AG04450 (cell line): ENCODE results near the gene SIGLEC1. TPM values are rescaled to one million over a fixed set of nuclear protein-coding genes. Genes with fewer than 3 reads are reported as not detected.

ENCODE experiments used
- CTCF ChIA-PET: fragments of 300-600, 350-600 bp; formaldehyde crosslinking; extraction: SDS; loops from one replicate; lab custom pipeline; 2022; ENCODE audit warnings: antibody characterized with exemption, inconsistent platforms; lab: Charles Lee
- POLR2A ChIA-PET: fragments of 350-600 bp; formaldehyde crosslinking; extraction: SDS; loops from one replicate; lab custom pipeline; 2021; ENCODE audit warnings: antibody characterized with exemption, inconsistent platforms; lab: Yijun Ruan, JAX
- DNase-seq: peaks from one replicate; pipeline ENCODE4 v3.0.0-alpha.2; 2011; ENCODE audit warnings: low read depth, low spot score
- H3K27ac ChIP-seq: one replicate; pipeline ENCODE4 v1.5.1; 2012; ENCODE audit warnings: low read depth, low read length, control low read depth
- H3K27me3 ChIP-seq: one replicate; pipeline ENCODE4 v1.6.0; 2012; ENCODE audit warnings: low read length; ENCODE audit not compliant: control insufficient read depth, insufficient read depth
- H3K4me3 ChIP-seq: 2 replicates; pipeline ENCODE4 v1.5.1; 2011; ENCODE audit warnings: mild to moderate bottlenecking, low read depth, low read length, control low read depth
- H3K9me3 ChIP-seq: 2 replicates; pipeline ENCODE4 v1.5.1; 2012; ENCODE audit warnings: low read length; ENCODE audit not compliant: control insufficient read depth, insufficient read depth
- CTCF ChIP-seq: IDR thresholded peaks from 2 replicates; pipeline ENCODE4 v1.5.1; 2011; ENCODE audit warnings: low read depth, low read length, control low read depth, inconsistent platforms
- polyA plus RNA-seq: library from polyadenylated mRNA; depleted of rRNA; stranded (reverse); fragments of >200 nt; gene quantifications from 2 replicates; pipeline ENCODE4 v1.2.3, GENCODE V29; 2011

Gene SIGLEC1
- polyA plus RNA-seq, 1 experiment = not detected

DNA sequence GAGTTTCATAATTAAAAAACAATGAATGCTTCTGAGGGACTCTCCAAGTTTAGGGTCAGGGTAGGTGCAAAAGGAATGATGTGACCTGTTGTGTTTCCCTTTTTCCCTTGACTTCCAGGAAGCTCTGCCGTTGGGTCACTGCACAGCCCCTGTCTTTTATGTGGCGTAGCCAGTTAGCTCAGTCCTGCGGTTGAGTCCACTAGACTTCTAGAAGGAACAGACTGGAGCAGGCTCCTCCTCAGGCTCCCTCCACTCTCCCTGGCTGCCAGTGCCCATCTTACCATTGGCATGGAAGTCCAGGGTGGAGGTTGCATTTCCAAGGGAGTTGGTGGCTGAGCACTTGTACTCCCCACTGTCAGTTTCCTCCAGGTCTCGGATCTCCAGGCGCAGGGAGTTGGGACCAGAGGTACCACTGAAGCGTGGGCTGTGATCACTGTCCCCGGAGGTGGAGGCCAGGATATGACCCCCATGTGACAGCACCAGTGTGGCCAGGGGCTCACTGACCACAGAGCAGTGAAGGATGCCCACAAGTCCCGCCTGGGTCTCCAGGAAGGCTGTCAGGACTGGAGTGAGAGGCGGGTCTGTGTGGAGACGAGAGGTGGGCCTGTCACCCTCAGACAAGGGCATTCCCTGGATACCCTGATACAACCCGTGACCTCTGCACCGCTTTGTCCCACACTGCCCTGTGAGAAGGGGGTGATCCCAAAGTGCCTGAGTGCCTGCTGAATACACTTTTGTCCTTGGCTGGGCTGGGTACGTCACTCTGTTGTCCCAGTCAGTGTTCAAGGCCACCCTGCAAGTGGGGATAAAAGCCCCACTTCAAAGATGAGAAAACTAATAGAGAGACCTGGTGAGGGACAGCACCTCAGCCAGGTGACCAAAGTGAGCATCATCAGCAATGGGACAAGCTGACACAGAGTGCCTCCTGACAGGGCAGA is 11.1 kb downstream of the SIGLEC1 start:
- peaks cover 27% of the 10 kb centered on the region for H3K27me3 ChIP-seq
- ChIA-PET POLR2A (no interaction called here), CTCF (interaction anchor here (0.7 to 8.1 kb wide), 4 partner anchors 9 to 289 kb away, joined by 3 to 46 read pairs (median 3); no protein-coding TSS in a partner anchor)
- DNase-seq = no peak
- no peak overlapping the region for H3K27ac ChIP-seq
- H3K9me3 ChIP-seq = peaks cover 11% of the 10 kb centered on the region
- no peak for TF ChIP-seq CTCF
- no peak overlapping the region for H3K4me3 ChIP-seq

DNA sequence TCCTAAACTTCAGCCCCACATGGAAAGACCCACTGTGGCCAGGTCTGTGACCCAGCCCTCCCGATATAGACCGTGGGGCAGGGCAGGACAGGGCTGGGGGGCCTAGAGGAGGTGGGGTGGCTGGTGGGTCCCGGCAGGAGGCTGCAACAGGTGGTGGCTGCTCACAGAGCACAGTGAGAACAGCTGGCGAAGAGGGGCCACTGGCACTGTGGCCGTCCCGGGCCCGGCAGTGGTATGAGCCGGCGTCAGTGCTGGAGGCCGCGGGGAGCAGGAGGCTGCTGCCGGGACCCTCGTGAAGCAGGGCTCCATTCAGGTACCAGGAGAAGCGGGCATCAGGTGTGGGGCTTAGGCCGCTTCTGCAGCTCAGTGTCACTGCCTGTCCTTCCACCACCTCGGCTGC is 13.4 kb downstream of the SIGLEC1 start:
- ChIA-PET POLR2A (no interaction called here), CTCF (interaction anchor here (8.1 kb wide), 1 partner anchor 11 kb away, joined by 46 read pairs; no protein-coding TSS in a partner anchor)
- no peak for TF ChIP-seq CTCF
- peaks cover 18% of the 10 kb centered on the region for H3K27me3 ChIP-seq
- peaks cover 13% of the 10 kb centered on the region for H3K9me3 ChIP-seq
- H3K4me3 ChIP-seq = no peak overlapping the region
- no peak overlapping the region for H3K27ac ChIP-seq
- DNase-seq = no peak

DNA sequence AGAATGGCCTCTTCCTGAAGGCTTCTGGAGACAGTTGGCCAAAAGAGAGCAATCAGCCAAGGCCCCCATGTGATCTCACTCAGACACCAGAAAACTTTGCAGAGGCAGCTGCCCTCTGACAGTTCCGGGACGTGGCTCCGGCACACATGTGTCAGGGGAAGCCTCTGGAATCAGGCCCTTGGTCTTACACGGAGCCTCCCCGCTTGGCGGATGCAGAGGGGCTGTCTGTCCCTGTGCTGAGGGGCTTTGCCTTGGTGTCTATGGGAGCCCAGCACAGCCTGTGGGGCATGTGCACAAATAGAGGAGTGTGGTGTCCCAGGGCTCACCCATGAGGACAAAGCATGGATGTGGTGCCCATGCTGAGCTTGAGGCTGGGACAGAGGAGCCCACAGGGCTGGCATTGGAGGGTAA is 13.8 kb downstream of the SIGLEC1 start:
- peaks cover 13% of the 10 kb centered on the region for H3K9me3 ChIP-seq
- no peak for TF ChIP-seq CTCF
- CTCF ChIA-PET = interaction anchor here (8.1 kb wide), 1 partner anchor 12 kb away, joined by 46 read pairs; no protein-coding TSS in a partner anchor
- H3K27me3 ChIP-seq = peaks cover 18% of the 10 kb centered on the region
- no peak for DNase-seq
- POLR2A ChIA-PET = no interaction called here
- no peak overlapping the region for H3K4me3 ChIP-seq
- no peak overlapping the region for H3K27ac ChIP-seq

GRCh38 chr20:3697588-3698305 is 14.7 kb downstream of the SIGLEC1 start:
- Histone ChIP-seq H3K4me3 (no peak overlapping the region), H3K27me3 (peaks cover 18% of the 10 kb centered on the region), H3K27ac (no peak overlapping the region), H3K9me3 (peaks cover 13% of the 10 kb centered on the region)
- no peak for TF ChIP-seq CTCF
- DNase-seq = no peak
- ChIA-PET POLR2A (no interaction called here), CTCF (interaction anchor here (8.1 kb wide), 1 partner anchor 13 kb away, joined by 46 read pairs; no protein-coding TSS in a partner anchor)
